CD14-positive monocyte (primary cell): ENCODE measurements around the gene PDCD2L. TPM values are rescaled to one million over a fixed set of nuclear protein-coding genes. Genes with fewer than 3 reads are reported as not detected.
A peak's percentile ranks its signal among the peaks of the same experiment; 100 is the strongest.

Experiments
- DNase-seq, 3 donors: peaks; one replicate each; pipeline ENCODE4 v3.0.0-alpha.2; 2011 to 2022
- H2AFZ ChIP-seq: 2 replicates; pipeline ENCODE4 v1.6.0; 2012; ENCODE audit warnings: mild to moderate bottlenecking, low read depth, low read length, inconsistent platforms; ENCODE audit not compliant: insufficient read depth, poor library complexity, severe bottlenecking
- H3K27ac ChIP-seq, 2 donors: 1 replicate in 1 of 2; 2 replicates in 1 of 2; pipeline ENCODE4 v1.5.1; 2012 to 2013; ENCODE audit warnings: low read length in 2 of 2, control low read depth in 1 of 2, inconsistent platforms in 1 of 2, low read depth in 1 of 2, mild to moderate bottlenecking in 1 of 2
- H3K27me3 ChIP-seq, 2 donors: one replicate each; pipeline versions ENCODE4 v1.6.0 to v1.6.1; 2011 to 2013; ENCODE audit warnings: low read length in 2 of 2; ENCODE audit not compliant: control insufficient read depth in 2 of 2, insufficient read depth in 2 of 2
- H3K36me3 ChIP-seq, 2 donors: replicated peaks in 1 of 2; 1 replicate in 1 of 2; 2 replicates in 1 of 2; pipeline versions ENCODE4 v1.5.1 to v1.6.1; 2012 to 2013; ENCODE audit warnings: low read length in 2 of 2, control low read depth in 1 of 2, inconsistent platforms in 1 of 2, mild to moderate bottlenecking in 1 of 2; ENCODE audit not compliant: insufficient read depth in 2 of 2, control insufficient read depth in 1 of 2
- H3K4me1 ChIP-seq, 2 donors: 1 replicate in 1 of 2; 2 replicates in 1 of 2; pipeline versions ENCODE4 v1.5.1 to v1.6.1; 2012 to 2013; ENCODE audit warnings: low read length in 2 of 2, control low read depth in 1 of 2, inconsistent platforms in 1 of 2, mild to moderate bottlenecking in 1 of 2, moderate library complexity in 1 of 2; ENCODE audit not compliant: insufficient read depth in 2 of 2, control insufficient read depth in 1 of 2
- H3K4me2 ChIP-seq: replicated peaks from 2 replicates; pipeline ENCODE3; 2012; ENCODE audit warnings: low read length, moderate library complexity, mild to moderate bottlenecking; ENCODE audit not compliant: poor library complexity, severe bottlenecking; ENCODE audit errors: extremely low read depth
- H3K4me3 ChIP-seq, 3 experiments: fragments of 200-600 bp in 1 of 3; sonication (generic) in 1 of 3; replicated peaks in 1 of 3; 1 replicate in 2 of 3; 2 replicates in 1 of 3; pipeline ENCODE4 v1.5.1; 2011 to 2013; ENCODE audit warnings: low read length in 3 of 3, mild to moderate bottlenecking in 3 of 3, control low read depth in 2 of 3, low read depth in 2 of 3, inconsistent platforms in 1 of 3, moderate library complexity in 1 of 3
- H3K79me2 ChIP-seq: 2 replicates; pipeline ENCODE4 v1.6.0; 2012; ENCODE audit warnings: mild to moderate bottlenecking, control low read depth, inconsistent platforms, low read length, moderate library complexity; ENCODE audit not compliant: insufficient read depth
- H3K9ac ChIP-seq: 2 replicates; pipeline ENCODE4 v1.6.0; 2017; ENCODE audit warnings: low read length, mild to moderate bottlenecking; ENCODE audit not compliant: insufficient read depth, poor library complexity, severe bottlenecking
- H3K9me3 ChIP-seq, 2 donors: replicated peaks in 1 of 2; 1 replicate in 1 of 2; 2 replicates in 1 of 2; pipeline versions ENCODE4 v1.5.1 to v1.6.1; 2012 to 2013; ENCODE audit warnings: low read length in 2 of 2, control low read depth in 1 of 2; ENCODE audit not compliant: control insufficient read depth in 1 of 2, insufficient read depth in 1 of 2
- H4K20me1 ChIP-seq: 2 replicates; pipeline ENCODE4 v1.6.0; 2012; ENCODE audit warnings: mild to moderate bottlenecking, low read length, control low read depth, moderate library complexity; ENCODE audit not compliant: insufficient read depth
- H3K27ac Mint-ChIP-seq, 7 donors: one replicate each; pipeline ENCODE4 v1.8.0; 2020; ENCODE audit warnings: mild to moderate bottlenecking in 7 of 7, mixed read lengths in 7 of 7, moderate library complexity in 6 of 7, inconsistent platforms in 2 of 7
- H3K27me3 Mint-ChIP-seq, 3 donors: one replicate each; pipeline ENCODE4 v1.8.0; 2021 to 2022; ENCODE audit warnings: low read depth in 3 of 3, mild to moderate bottlenecking in 3 of 3, mixed read lengths in 3 of 3, moderate library complexity in 3 of 3, inconsistent platforms in 1 of 3
- H3K36me3 Mint-ChIP-seq, 2 donors: one replicate each; pipeline ENCODE4 v1.8.0; 2020; ENCODE audit warnings: mixed read lengths in 2 of 2, inconsistent platforms in 1 of 2, mild to moderate bottlenecking in 1 of 2
- H3K4me1 Mint-ChIP-seq: one replicate; pipeline ENCODE4 v1.8.0; 2020; ENCODE audit warnings: mild to moderate bottlenecking, mixed read lengths
- H3K4me3 Mint-ChIP-seq, 2 donors: one replicate each; pipeline ENCODE4 v1.8.0; 2020; ENCODE audit warnings: mild to moderate bottlenecking in 2 of 2, mixed read lengths in 2 of 2, moderate library complexity in 1 of 2
- H3K9me3 Mint-ChIP-seq, 7 donors: one replicate each; pipeline ENCODE4 v1.8.0; 2020 to 2022; ENCODE audit warnings: mixed read lengths in 7 of 7, mild to moderate bottlenecking in 6 of 7, moderate library complexity in 6 of 7, inconsistent platforms in 2 of 7
- WGBS: methylation state at CpG from one replicate; pipeline ENCODE4 v1.1.5; 2013; ENCODE audit warnings: missing lambda C conversion rate; ENCODE audit not compliant: insufficient coverage; 5-methylcytosine and 5-hydroxymethylcytosine counted together
- intact Hi-C, 2 donors: fragments of 100-400 bp; cut with micrococcal nuclease; formaldehyde crosslinking; loops; one replicate each; pipeline versions ENCODE4 v1.15.0 to v1.15.1; 2023
- polyA plus RNA-seq, 3 donors: library from polyadenylated mRNA; depleted of rRNA in 1 of 3; unstranded in 2 of 3; stranded (reverse) in 1 of 3; fragments of 300-500 nt in 2 of 3; fragments of >200 nt in 1 of 3; fragmentation: Illumina TruSeq in 2 of 3; gene quantifications; 1 replicate in 2 of 3; 2 replicates in 1 of 3; pipeline ENCODE4 v1.2.3, GENCODE V29; 2012 to 2021
- TF ChIP-seq, protein P1 (sequence below): fragments of 200-600 bp; IDR thresholded peaks from one replicate; pipeline ENCODE4 v1.8.0; 2022; ENCODE audit warnings: antibody characterized with exemption, mild to moderate bottlenecking

The PDCD2L gene
- polyA plus RNA-seq, 3 donors = 3.1 to 5.0 (median 4.9) TPM

DNA sequence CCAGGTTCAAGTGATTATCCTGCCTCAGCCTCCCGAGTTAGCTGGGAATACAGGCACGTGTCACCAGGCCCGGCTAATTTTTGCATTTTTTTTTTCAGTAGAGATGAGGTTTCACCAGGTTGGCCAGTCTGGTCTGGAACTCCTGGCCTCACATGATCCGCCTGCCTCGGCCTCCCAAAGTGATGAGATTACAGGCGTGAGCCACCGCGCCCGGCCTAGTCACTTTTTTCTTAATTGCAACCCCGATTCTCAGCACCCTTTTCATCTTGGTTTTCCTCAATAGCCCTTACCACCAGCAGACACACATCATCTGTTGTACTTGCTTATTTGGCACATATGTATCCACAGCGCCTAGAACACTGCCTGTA is 39.8 kb upstream of the PDCD2L start:
- Histone ChIP-seq H3K36me3 (peaks cover 15 to 27% of the 10 kb centered on the region in 2 donors), H3K9ac (peak overlapping the region; percentile 87), H3K4me2 (peak overlapping the region; percentile 91), H3K79me2 (peaks cover 41% of the 10 kb centered on the region), H3K9me3 (no peaks in the 10 kb centered on the region), H3K4me3 (peak overlapping the region; percentile 61 to 98 (median 85)), H3K27me3 (no peaks in the 10 kb centered on the region), H3K4me1 (peaks cover 32 to 36% of the 10 kb centered on the region in 2 donors), H3K27ac (no peak overlapping the region), H2AFZ (peak overlapping the region; percentile 97), H4K20me1 (peaks cover 17% of the 10 kb centered on the region)
- TF ChIP-seq, protein P1, sequence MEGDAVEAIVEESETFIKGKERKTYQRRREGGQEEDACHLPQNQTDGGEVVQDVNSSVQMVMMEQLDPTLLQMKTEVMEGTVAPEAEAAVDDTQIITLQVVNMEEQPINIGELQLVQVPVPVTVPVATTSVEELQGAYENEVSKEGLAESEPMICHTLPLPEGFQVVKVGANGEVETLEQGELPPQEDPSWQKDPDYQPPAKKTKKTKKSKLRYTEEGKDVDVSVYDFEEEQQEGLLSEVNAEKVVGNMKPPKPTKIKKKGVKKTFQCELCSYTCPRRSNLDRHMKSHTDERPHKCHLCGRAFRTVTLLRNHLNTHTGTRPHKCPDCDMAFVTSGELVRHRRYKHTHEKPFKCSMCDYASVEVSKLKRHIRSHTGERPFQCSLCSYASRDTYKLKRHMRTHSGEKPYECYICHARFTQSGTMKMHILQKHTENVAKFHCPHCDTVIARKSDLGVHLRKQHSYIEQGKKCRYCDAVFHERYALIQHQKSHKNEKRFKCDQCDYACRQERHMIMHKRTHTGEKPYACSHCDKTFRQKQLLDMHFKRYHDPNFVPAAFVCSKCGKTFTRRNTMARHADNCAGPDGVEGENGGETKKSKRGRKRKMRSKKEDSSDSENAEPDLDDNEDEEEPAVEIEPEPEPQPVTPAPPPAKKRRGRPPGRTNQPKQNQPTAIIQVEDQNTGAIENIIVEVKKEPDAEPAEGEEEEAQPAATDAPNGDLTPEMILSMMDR = no peak
- H3K4me3 Mint-ChIP-seq = peak overlapping the region; percentile 91 to 99
- WGBS = 82% methylated on average over 10 of the region's 11 CpGs
- peaks cover 39% of the 10 kb centered on the region for H3K4me1 Mint-ChIP-seq
- intact Hi-C loops = no loop called here
- H3K27me3 Mint-ChIP-seq = peaks cover 0 to 2% (median 2%) of the 10 kb centered on the region in 3 donors
- peak overlapping the region in 3 of 7 donors; percentile 33 to 82 (median 80) for H3K27ac Mint-ChIP-seq
- H3K9me3 Mint-ChIP-seq = no peaks in the 10 kb centered on the region
- peaks cover 18 to 24% of the 10 kb centered on the region in 2 donors for H3K36me3 Mint-ChIP-seq
- no peak for DNase-seq

DNA sequence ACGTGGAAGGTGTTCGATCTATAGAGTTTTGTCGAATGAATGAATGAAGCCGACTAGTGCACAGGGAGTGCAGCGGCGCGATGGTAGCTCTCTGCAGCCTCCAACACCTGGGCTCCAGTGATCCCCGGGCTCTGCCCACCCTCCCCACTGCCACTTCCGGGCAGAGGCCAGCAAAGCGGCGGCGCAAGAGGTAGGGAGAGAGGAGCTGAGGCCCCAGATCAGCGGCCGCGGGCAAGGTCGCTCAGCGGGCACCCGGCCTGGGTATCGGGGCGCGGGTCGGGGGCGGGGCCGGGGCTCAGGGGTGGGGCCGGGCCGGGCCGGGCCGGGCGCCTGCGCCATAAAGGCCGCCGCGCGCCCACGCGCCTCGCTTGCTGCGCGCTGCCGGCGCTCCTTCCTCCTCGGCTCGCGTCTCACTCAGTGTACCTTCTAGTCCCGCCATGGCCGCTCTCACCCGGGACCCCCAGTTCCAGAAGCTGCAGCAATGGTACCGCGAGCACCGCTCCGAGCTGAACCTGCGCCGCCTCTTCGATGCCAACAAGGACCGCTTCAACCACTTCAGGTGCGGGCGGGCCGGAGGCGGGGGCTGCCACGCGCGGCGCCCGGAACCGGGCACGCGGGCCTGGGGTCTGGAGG is 39.3 kb upstream of the PDCD2L start, which contains the start of gene GPI:
TSS of gene GPI (plus strand) at position 367 of the 633 bp plus-strand sequence. CDS start at position 438, 71 bp downstream.
- Histone ChIP-seq H3K4me2 (peak within 1 kb of the TSS; percentile 91), H4K20me1 (peaks cover 17% of the 10 kb centered on the region), H3K9me3 (no peaks in the 10 kb centered on the region), H3K27ac (peak within 1 kb of the TSS in 1 of 2 donors; percentile 75), H3K36me3 (peaks cover 20 to 32% of the 10 kb centered on the region in 2 donors), H2AFZ (peak within 1 kb of the TSS; percentile 97), H3K4me3 (peak within 1 kb of the TSS; percentile 61 to 98 (median 85)), H3K9ac (peak within 1 kb of the TSS; percentile 87), H3K27me3 (no peaks in the 10 kb centered on the region), H3K79me2 (peaks cover 45% of the 10 kb centered on the region), H3K4me1 (peaks cover 27 to 31% of the 10 kb centered on the region in 2 donors)
- intact Hi-C loops = no loop called here
- Mint-ChIP-seq H3K27me3 (peaks cover 0 to 2% (median 2%) of the 10 kb centered on the region in 3 donors), H3K4me3 (peak within 1 kb of the TSS; percentile 98 to 99), H3K9me3 (no peaks in the 10 kb centered on the region), H3K4me1 (peaks cover 34% of the 10 kb centered on the region), H3K27ac (peak within 1 kb of the TSS; percentile 21 to 93 (median 69)), H3K36me3 (peaks cover 23 to 29% of the 10 kb centered on the region in 2 donors)
- TF ChIP-seq, protein P1 = no peak
- DNase-seq = peak; percentile 36 to 63 (median 55)
- WGBS = under 1% methylated on average over 52 of the region's 67 CpGs
